SK-N-SH (cell line): ENCODE measurements around the gene CISD1. TPM values are rescaled to one million over a fixed set of nuclear protein-coding genes. Genes with fewer than 3 reads are reported as not detected.

Experiments
- CTCF ChIA-PET: fragments of 300-600, 350-600 bp; formaldehyde crosslinking; extraction: SDS; loops from one replicate; lab custom pipeline; 2021; lab: Yijun Ruan, JAX
- POLR2A ChIA-PET: fragments of 350-600 bp; sonication (Branson Sonifier 250); formaldehyde crosslinking; extraction: SDS; loops from one replicate; lab custom pipeline; 2020; ENCODE audit warnings: antibody characterized with exemption, inconsistent platforms; lab: Yijun Ruan, JAX
- DNase-seq: peaks from one replicate; pipeline ENCODE4 v3.0.0; 2012
- H2AFZ ChIP-seq: fragments of 200-600 bp; sonication (generic); 2 replicates; pipeline ENCODE4 v1.8.1; 2016; ENCODE audit warnings: antibody characterized with exemption, mild to moderate bottlenecking, low read depth
- H3F3A ChIP-seq: fragments of 200-600 bp; sonication (generic); replicated peaks from 2 replicates; pipeline ENCODE3; 2016; ENCODE audit warnings: antibody characterized with exemption, mild to moderate bottlenecking; ENCODE audit not compliant: insufficient read depth
- H3K27ac ChIP-seq, 2 experiments: fragments of 200-500 bp in 1 of 2; fragments of 200-600 bp in 1 of 2; sonication (Bioruptor generic) in 1 of 2; sonication (generic), shearing (Covaris generic) in 1 of 2; 2 replicates each; pipeline versions ENCODE4 v1.5.1 to v1.6.1; 2014 to 2016; ENCODE audit warnings: low read depth in 2 of 2, inconsistent platforms in 1 of 2, low read length in 1 of 2, mild to moderate bottlenecking in 1 of 2, mixed read lengths in 1 of 2
- H3K27me3 ChIP-seq: fragments of 200-600 bp; sonication (generic), shearing (Covaris generic); 2 replicates; pipeline ENCODE4 v1.6.1; 2016; ENCODE audit warnings: mixed run types; ENCODE audit not compliant: insufficient read depth
- H3K36me3 ChIP-seq, 2 experiments: fragments of 200-500 bp in 1 of 2; fragments of 200-600 bp in 1 of 2; sonication (Bioruptor generic) in 1 of 2; sonication (generic) in 1 of 2; replicated peaks in 1 of 2; 2 replicates each; pipeline versions ENCODE3 to v1.5.1; 2014 to 2016; ENCODE audit warnings: low read length in 1 of 2, mild to moderate bottlenecking in 1 of 2; ENCODE audit not compliant: insufficient read depth in 2 of 2, control insufficient read depth in 1 of 2
- H3K4me1 ChIP-seq, 2 experiments: fragments of 200-500 bp in 1 of 2; fragments of 200-600 bp in 1 of 2; sonication (Bioruptor generic) in 1 of 2; sonication (generic), shearing (Covaris generic) in 1 of 2; 2 replicates each; pipeline versions ENCODE4 v1.5.1 to v1.6.1; 2014 to 2016; ENCODE audit warnings: low read depth in 1 of 2, low read length in 1 of 2, mixed run types in 1 of 2; ENCODE audit not compliant: insufficient read depth in 2 of 2, control insufficient read depth in 1 of 2
- H3K4me2 ChIP-seq: fragments of 200-600 bp; sonication (generic), shearing (Covaris generic); 2 replicates; pipeline ENCODE4 v1.6.1; 2017; ENCODE audit warnings: mixed run types
- H3K4me3 ChIP-seq, 2 experiments: fragments of 200-500 bp in 1 of 2; fragments of 200-600 bp in 1 of 2; sonication (Bioruptor generic) in 1 of 2; sonication (generic), shearing (Covaris generic) in 1 of 2; 2 replicates each; pipeline versions ENCODE4 v1.5.1 to v1.8.1; 2014 to 2016; ENCODE audit warnings: low read depth in 2 of 2, inconsistent platforms in 1 of 2, low read length in 1 of 2, mild to moderate bottlenecking in 1 of 2, mixed read lengths in 1 of 2, moderate library complexity in 1 of 2
- H3K79me2 ChIP-seq: fragments of 200-600 bp; sonication (generic); 2 replicates; pipeline ENCODE4 v1.8.1; 2017; ENCODE audit warnings: mild to moderate bottlenecking; ENCODE audit not compliant: insufficient read depth
- H3K9ac ChIP-seq: fragments of 200-600 bp; sonication (generic); 2 replicates; pipeline ENCODE4 v1.6.1; 2017; ENCODE audit warnings: mixed run types
- H3K9me2 ChIP-seq: fragments of 200-600 bp; sonication (generic); 2 replicates; pipeline ENCODE4 v1.6.1; 2017; ENCODE audit warnings: mixed run types
- H3K9me3 ChIP-seq: fragments of 200-600 bp; sonication (generic); 2 replicates; pipeline ENCODE4 v1.6.1; 2017; ENCODE audit warnings: mixed run types, mild to moderate bottlenecking, moderate library complexity
- H4K20me1 ChIP-seq: fragments of 200-600 bp; sonication (generic); 2 replicates; pipeline ENCODE4 v1.6.1; 2017; ENCODE audit warnings: mild to moderate bottlenecking, mixed run types; ENCODE audit not compliant: insufficient read depth
- CHD2 ChIP-seq: fragments of 150-350 bp; IDR thresholded peaks from 2 replicates; pipeline ENCODE4 v1.6.1; 2018; ENCODE audit warnings: low read length; ENCODE audit not compliant: partially characterized antibody
- ELF1 ChIP-seq: IDR thresholded peaks from 2 replicates; pipeline ENCODE4 v1.4.0; 2012
- EP300 ChIP-seq, 2 experiments: IDR thresholded peaks; 2 replicates each; pipeline versions ENCODE4 v1.4.0 to v1.6.1; 2012; ENCODE audit warnings: borderline replicate concordance in 1 of 2, low read depth in 1 of 2, low read length in 1 of 2
- EZH2phosphoT487 ChIP-seq: fragments of 200-600 bp; sonication (generic); IDR thresholded peaks from 2 replicates; pipeline ENCODE4 v1.6.1; 2017; ENCODE audit warnings: low read depth, mixed run types, mild to moderate bottlenecking, antibody characterized with exemption, moderate library complexity, borderline replicate concordance
- FOXJ3 ChIP-seq: sonication (generic); formaldehyde crosslinking; IDR thresholded peaks from 2 replicates; pipeline ENCODE4 v1.5.1; 2020; ENCODE audit warnings: mild to moderate bottlenecking, missing genetic modification reagents
- FOXM1 ChIP-seq: IDR thresholded peaks from 2 replicates; pipeline ENCODE4 v1.4.0; 2012; ENCODE audit warnings: low read depth, mild to moderate bottlenecking
- GATA2 ChIP-seq: sonication (generic); formaldehyde crosslinking; IDR thresholded peaks from 2 replicates; pipeline ENCODE4 v1.5.0; 2020; ENCODE audit warnings: mild to moderate bottlenecking, missing genetic modification reagents
- JUND ChIP-seq: IDR thresholded peaks from 2 replicates; pipeline ENCODE4 v1.4.0; 2012
- MAX ChIP-seq: IDR thresholded peaks from 2 replicates; pipeline ENCODE4 v1.4.0; 2012; ENCODE audit warnings: low read depth
- MXI1 ChIP-seq: IDR thresholded peaks from 2 replicates; pipeline ENCODE4 v1.6.1; 2012; ENCODE audit warnings: mild to moderate bottlenecking, low read depth, low read length, improper control_type of control experiment
- NFIC ChIP-seq: IDR thresholded peaks from 2 replicates; pipeline ENCODE4 v1.4.0; 2012; ENCODE audit warnings: borderline replicate concordance
- NRF1 ChIP-seq: IDR thresholded peaks from 2 replicates; pipeline ENCODE4 v1.6.1; 2012; ENCODE audit warnings: low read depth, mild to moderate bottlenecking, low read length
- RCOR1 ChIP-seq: fragments of 150-350 bp; IDR thresholded peaks from 2 replicates; pipeline ENCODE4 v1.6.1; 2017; ENCODE audit warnings: antibody characterized with exemption, low read length
- REST ChIP-seq: IDR thresholded peaks from 2 replicates; pipeline ENCODE4 v1.6.1; 2012; ENCODE audit warnings: mild to moderate bottlenecking, low read depth, low read length, moderate library complexity
- RXRA ChIP-seq: IDR thresholded peaks from 2 replicates; pipeline ENCODE4 v1.4.0; 2012; ENCODE audit warnings: low read depth, mild to moderate bottlenecking, borderline replicate concordance
- TAF1 ChIP-seq: IDR thresholded peaks from 2 replicates; pipeline ENCODE4 v1.6.1; 2012; ENCODE audit warnings: low read depth, mild to moderate bottlenecking, low read length, moderate library complexity, borderline replicate concordance
- USF2 ChIP-seq: fragments of 150-350 bp; IDR thresholded peaks from 2 replicates; pipeline ENCODE4 v1.6.1; 2017; ENCODE audit warnings: antibody characterized with exemption, low read length, low read depth, borderline replicate concordance
- YY1 ChIP-seq: IDR thresholded peaks from 2 replicates; pipeline ENCODE4 v1.4.0; 2012; ENCODE audit warnings: low read depth, mild to moderate bottlenecking
- WGBS: methylation state at CpG from one replicate; pipeline ENCODE4 v1.1.6; 2017; ENCODE audit warnings: low lambda C conversion rate; 5-methylcytosine and 5-hydroxymethylcytosine counted together
- polyA plus RNA-seq, 3 experiments: library from polyadenylated mRNA; depleted of rRNA; stranded (reverse); fragments of >200 nt; gene quantifications; 2 replicates each; pipeline ENCODE4 v1.2.3, GENCODE V29; 2012
- TF ChIP-seq, protein P1 (sequence below): fragments of 150-350 bp; IDR thresholded peaks from 2 replicates; pipeline ENCODE4 v1.6.1; 2016; ENCODE audit warnings: mild to moderate bottlenecking, low read depth, low read length

Gene CISD1
- polyA plus RNA-seq, 1 of the 3 experiments (the other 2 are of a cell fraction) = 34.1 TPM

- no peak for TF ChIP-seq TAF1
- TF ChIP-seq YY1 = no peak
- no peak for TF ChIP-seq EZH2phosphoT487
Observed at GRCh38 chr10:58280477-58280876, 11.5 kb downstream of the CISD1 start (continued).

DNA sequence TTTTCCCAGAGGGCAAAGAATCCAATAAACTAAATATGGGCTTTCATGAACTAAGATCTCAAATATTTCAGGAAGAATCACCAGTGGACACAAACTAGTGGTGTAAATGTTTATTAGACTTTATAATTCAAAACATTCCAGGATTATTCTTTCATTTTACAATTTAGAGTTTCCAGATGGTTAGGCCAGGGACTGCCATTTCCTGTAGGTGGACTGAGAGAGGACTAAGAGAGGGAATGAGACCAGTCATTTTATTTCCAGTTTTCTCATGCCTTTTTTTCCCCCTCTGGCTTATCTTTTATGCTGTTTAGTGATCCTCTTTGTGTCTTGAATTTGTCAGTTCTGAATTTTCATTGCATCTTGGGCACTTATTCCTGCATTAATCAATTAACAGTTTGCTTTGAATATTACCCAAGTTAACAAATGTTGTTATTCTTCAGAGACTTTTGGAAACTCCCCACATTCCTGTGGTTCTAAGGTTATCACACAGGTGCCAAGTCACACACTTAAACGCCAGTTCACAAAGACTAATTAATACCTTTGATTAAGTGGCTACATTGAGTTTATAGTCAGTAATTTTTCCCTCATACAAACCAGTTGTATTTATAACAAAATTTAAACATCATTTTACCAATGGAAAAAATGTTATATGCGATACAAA, 12.3 kb downstream of the CISD1 start:
- CTCF ChIA-PET = interaction anchor here (1.0 to 1.7 kb wide), 3 partner anchors 10 to 129 kb away, joined by 3 to 7 read pairs (median 5); no protein-coding TSS in a partner anchor
- Histone ChIP-seq H3K27ac (peak overlapping the region; percentile 73 to 86), H4K20me1 (no peaks in the 10 kb centered on the region), H3K9me2 (no peaks in the 10 kb centered on the region), H2AFZ (0 out of 2 replicates have a peak overlapping the region, but pooled peaks have one; percentile 8), H3K4me3 (no peak overlapping the region), H3F3A (peaks cover 12% of the 10 kb centered on the region), H3K9ac (no peak overlapping the region), H3K36me3 (peaks cover 19 to 32% of the 10 kb centered on the region in 2 experiments), H3K79me2 (peaks cover 30% of the 10 kb centered on the region), H3K27me3 (no peaks in the 10 kb centered on the region), H3K9me3 (no peaks in the 10 kb centered on the region), H3K4me1 (peaks cover 0 to 20% of the 10 kb centered on the region in 2 experiments; a peak in 2 of 4 replicates), H3K4me2 (peak overlapping the region; percentile 51; the same call in 1 of the 2 replicates)
- TF ChIP-seq RCOR1 = no peak
- WGBS = 68% methylated on average over 2 of the region's 2 CpGs
- POLR2A ChIA-PET = no interaction called here
- no peak for DNase-seq

GRCh38 chr10:58282615-58283014, 13.7 kb downstream of the CISD1 start:
- Histone ChIP-seq H3K27me3 (no peaks in the 10 kb centered on the region), H4K20me1 (no peaks in the 10 kb centered on the region), H3K4me2 (no peak overlapping the region), H3K36me3 (peaks cover 18 to 30% of the 10 kb centered on the region in 2 experiments), H3K9me2 (no peaks in the 10 kb centered on the region), H2AFZ (no peak overlapping the region), H3K27ac (0 out of 4 replicates have a peak overlapping the region, but pooled peaks of 1 of the 2 experiments have one; percentile 73), H3K9ac (no peak overlapping the region), H3K9me3 (no peaks in the 10 kb centered on the region), H3K79me2 (peaks cover 24% of the 10 kb centered on the region), H3K4me3 (no peak overlapping the region), H3K4me1 (peaks cover 0 to 20% of the 10 kb centered on the region in 2 experiments; a peak in 2 of 4 replicates), H3F3A (peaks cover 12% of the 10 kb centered on the region)
- ChIA-PET CTCF (interaction anchor here (1.4 to 2.9 kb wide), 2 partner anchors 17 to 105 kb away, joined by 3 to 17 read pairs; no protein-coding TSS in a partner anchor), POLR2A (no interaction called here)
- no peak for DNase-seq
- WGBS = 87% methylated on average over 3 of the region's 3 CpGs
- TF ChIP-seq MXI1 (no peak), JUND (no peak), CHD2 (no peak), YY1 (no peak), RCOR1 (no peak), NFIC (no peak), EZH2phosphoT487 (no peak), MAX (no peak), ELF1 (no peak), EP300 (IDR thresholded peaks at IDR 0.05; ENCODE audit: borderline replicate concordance in 1 of 2, low read depth in 1 of 2, low read length in 1 of 2) (no peak), FOXJ3 (CRISPR knock-in tag) (no peak), FOXM1 (no peak), USF2 (no peak), RXRA (no peak), REST (no peak), NRF1 (no peak), GATA2 (CRISPR knock-in tag) (no peak)
- TF ChIP-seq, protein P1, sequence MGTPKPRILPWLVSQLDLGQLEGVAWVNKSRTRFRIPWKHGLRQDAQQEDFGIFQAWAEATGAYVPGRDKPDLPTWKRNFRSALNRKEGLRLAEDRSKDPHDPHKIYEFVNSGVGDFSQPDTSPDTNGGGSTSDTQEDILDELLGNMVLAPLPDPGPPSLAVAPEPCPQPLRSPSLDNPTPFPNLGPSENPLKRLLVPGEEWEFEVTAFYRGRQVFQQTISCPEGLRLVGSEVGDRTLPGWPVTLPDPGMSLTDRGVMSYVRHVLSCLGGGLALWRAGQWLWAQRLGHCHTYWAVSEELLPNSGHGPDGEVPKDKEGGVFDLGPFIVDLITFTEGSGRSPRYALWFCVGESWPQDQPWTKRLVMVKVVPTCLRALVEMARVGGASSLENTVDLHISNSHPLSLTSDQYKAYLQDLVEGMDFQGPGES = no peak
